NOMO-1 treated with dmso at 0.1 percent for 144 hours (cell line): ENCODE results near the gene TTC24.

ENCODE experiments used
- DNase-seq: peaks from one replicate; lab custom pipeline; 2025; ENCODE audit not compliant: unreplicated experiment; lab: John Stamatoyannopoulos, UW

Gene TTC24

GRCh38 chr1:156579472-156579871 is at the start of gene TTC24:
TTC24 (plus strand) TSS chr1:156579723; CDS start chr1:156581365, 1,642 bp downstream.
- DNase-seq = no peak

GRCh38 chr1:156530006-156530405 is 49.5 kb upstream of the TTC24 start:
- DNase-seq = no peak

- DNase-seq = no peak
Observed at GRCh38 chr1:156532374-156532773, 47.1 kb upstream of the TTC24 start.

- DNase-seq = no peak
Observed at GRCh38 chr1:156533568-156534220, 45.8 kb upstream of the TTC24 start.

GRCh38 chr1:156534424-156535060 is 45.0 kb upstream of the TTC24 start:
- no peak for DNase-seq

- DNase-seq = no peak
Observed at GRCh38 chr1:156537027-156537426, 42.5 kb upstream of the TTC24 start.

GRCh38 chr1:156538711-156539440 is 40.6 kb upstream of the TTC24 start:
- no peak for DNase-seq

- no peak for DNase-seq
Observed at GRCh38 chr1:156539818-156540355, 39.6 kb upstream of the TTC24 start.

GRCh38 chr1:156540955-156541354 is 38.6 kb upstream of the TTC24 start:
- no peak for DNase-seq

GRCh38 chr1:156543066-156543465 is 36.5 kb upstream of the TTC24 start:
- no peak for DNase-seq

GRCh38 chr1:156544592-156545102 is 34.9 kb upstream of the TTC24 start:
- no peak for DNase-seq

GRCh38 chr1:156546267-156546666 is 33.3 kb upstream of the TTC24 start:
- no peak for DNase-seq

GRCh38 chr1:156547434-156547833 is 32.1 kb upstream of the TTC24 start:
- no peak for DNase-seq

GRCh38 chr1:156547982-156548381 is 31.5 kb upstream of the TTC24 start:
- DNase-seq = no peak

GRCh38 chr1:156549390-156549789 is 30.1 kb upstream of the TTC24 start:
- DNase-seq = no peak

GRCh38 chr1:156549831-156550230 is 29.7 kb upstream of the TTC24 start:
- no peak for DNase-seq

- no peak for DNase-seq
Observed at GRCh38 chr1:156550346-156550745, 29.2 kb upstream of the TTC24 start.

- no peak for DNase-seq
Observed at GRCh38 chr1:156551066-156551643, 28.4 kb upstream of the TTC24 start.

GRCh38 chr1:156551869-156552268 is 27.7 kb upstream of the TTC24 start:
- DNase-seq = peak; percentile 6

GRCh38 chr1:156552518-156552917 is 27.0 kb upstream of the TTC24 start:
- DNase-seq = no peak

GRCh38 chr1:156552937-156553336 is 26.6 kb upstream of the TTC24 start:
- DNase-seq = peak; percentile 67
